Smooth muscle cell of the brain vasculature (primary cell): ENCODE results near the gene LINGO3.

Experiments used
- DNase-seq: peaks from one replicate; pipeline ENCODE4 v3.0.0-alpha.2; 2012; ENCODE audit warnings: low read depth, low spot score

LINGO3 gene

GRCh38 chr19:2268861-2269243 is 39.1 kb downstream of the LINGO3 start:
- DNase-seq = no peak

- DNase-seq = no peak
Measured at GRCh38 chr19:2268480-2268830, 39.5 kb downstream of the LINGO3 start.

GRCh38 chr19:2266183-2266993 is 41.6 kb downstream of the LINGO3 start:
- no peak for DNase-seq

GRCh38 chr19:2261438-2262172 is 46.3 kb downstream of the LINGO3 start:
- DNase-seq = no peak

GRCh38 chr19:2260341-2260805 is 47.6 kb downstream of the LINGO3 start:
- DNase-seq = no peak

GRCh38 chr19:2259336-2259735 is 48.6 kb downstream of the LINGO3 start:
- no peak for DNase-seq
